ENCODE results near the gene ADM.
A peak's percentile ranks its signal among the peaks of the same experiment; 100 is the strongest.
"Not testable (repeated sequence)": the region's sequence is repeated elsewhere in the genome, so short reads cannot be mapped to it uniquely, and the experiment has no call there.

The ADM gene, protein sequence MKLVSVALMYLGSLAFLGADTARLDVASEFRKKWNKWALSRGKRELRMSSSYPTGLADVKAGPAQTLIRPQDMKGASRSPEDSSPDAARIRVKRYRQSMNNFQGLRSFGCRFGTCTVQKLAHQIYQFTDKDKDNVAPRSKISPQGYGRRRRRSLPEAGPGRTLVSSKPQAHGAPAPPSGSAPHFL

DNA sequence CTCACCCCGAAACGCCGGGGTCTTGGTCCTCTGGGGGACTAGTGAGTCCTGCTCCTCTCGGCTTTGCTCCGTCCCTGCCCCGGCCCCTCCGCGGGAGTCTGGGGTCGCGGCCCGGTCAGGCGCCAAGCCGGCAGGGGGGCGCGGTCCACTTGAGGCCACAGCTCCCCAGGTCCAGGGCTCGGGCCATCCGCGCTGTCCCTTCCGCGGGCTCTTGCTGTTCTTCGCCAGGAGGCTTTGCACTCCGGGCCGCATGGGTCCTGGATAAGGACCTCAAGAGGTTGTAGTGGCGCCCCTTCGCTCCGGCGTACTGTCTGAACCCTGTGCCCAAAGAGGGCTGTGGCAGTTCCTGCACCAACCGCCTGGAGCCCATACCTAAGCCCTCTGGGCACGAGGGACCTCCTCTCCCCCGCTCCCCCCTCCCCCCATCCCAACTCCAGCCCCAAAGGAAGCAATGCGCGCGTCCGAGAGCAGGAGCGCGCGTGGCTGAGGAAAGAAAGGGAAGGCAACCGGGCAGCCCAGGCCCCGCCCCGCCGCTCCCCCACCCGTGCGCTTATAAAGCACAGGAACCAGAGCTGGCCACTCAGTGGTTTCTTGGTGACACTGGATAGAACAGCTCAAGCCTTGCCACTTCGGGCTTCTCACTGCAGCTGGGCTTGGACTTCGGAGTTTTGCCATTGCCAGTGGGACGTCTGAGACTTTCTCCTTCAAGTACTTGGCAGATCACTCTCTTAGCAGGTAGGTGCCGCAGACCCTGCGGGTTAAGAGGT is at the start of gene ADM:
ADM (plus strand) TSS at position 579 of the 767 bp plus-strand sequence. CDS start 628 bp downstream, outside the sequence.
- DNase-seq (ENCODE audit: low spot score) = peak; percentile 73

DNA sequence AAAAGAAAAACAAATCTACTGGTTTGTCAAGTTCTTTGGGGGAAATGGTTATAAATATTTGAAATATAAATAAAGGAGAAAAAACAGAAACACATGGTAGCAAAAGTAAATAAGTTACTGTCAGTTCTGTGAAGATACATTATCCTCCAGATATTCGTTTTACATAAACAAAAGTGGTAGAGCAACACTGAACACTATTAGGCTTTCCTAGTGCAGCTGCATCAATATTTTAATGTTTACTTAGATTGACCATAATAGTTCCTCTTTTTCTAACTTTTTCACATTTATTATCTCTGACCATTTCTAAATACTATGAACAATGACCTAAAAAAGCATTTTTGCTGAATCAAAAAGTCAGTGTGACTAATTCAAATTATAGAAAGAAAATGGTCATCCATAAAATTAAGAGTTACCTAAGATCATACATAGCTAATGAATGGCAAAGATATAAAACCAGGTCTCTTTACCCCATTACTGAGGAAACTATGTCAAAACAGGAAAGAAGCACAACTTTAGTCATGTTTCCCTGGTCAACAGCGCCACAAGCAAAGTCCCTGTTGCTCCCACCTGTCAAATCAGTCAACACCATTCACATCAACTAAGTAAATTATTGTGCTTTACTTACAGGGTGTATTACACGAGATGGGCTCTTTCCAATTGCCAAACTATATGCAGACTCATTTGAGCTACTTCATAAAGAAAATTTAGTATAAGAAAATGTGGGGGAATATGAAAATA is 49.3 kb upstream of the ADM start:
- DNase-seq (ENCODE audit: low spot score) = no peak

DNA sequence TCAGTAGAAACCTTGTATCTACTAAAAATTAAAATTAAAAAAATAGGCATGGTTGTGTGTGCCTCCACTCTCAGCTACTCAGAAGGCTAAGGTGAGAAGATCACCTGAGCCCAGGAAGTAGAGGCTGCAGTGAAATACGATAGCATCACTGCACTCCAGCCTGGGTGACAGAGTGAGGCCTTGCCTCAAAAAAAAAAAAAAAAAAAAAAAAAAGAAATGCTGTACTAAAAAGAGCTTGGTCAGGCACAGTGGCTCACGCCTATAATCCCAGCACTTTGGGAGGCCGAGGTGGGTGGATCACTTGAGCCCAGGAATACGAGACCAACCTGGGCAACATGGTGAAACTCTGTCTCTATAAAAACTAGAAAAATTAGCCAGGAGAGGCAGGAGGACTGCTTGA is 47.4 kb upstream of the ADM start:
- DNase-seq (ENCODE audit: low spot score) = no peak

DNA sequence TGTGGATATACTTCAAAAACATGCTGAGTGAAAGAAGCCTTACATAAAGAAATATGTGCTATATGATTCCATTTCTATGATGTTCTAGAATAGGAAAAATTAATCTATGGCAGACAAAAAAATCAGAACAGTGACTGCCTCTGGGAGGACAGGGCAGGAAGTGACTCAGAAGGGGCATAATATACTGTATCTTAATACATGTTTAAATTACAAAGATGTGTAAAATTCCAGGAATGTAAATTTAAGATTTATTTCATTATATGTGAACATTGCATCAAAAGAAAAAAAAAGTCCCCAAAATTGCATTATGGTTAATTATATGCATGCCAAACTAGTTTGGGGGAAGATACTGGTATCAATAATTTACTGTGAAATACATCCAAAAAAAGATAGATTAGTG is 43.1 kb upstream of the ADM start:
- no peak for DNase-seq (ENCODE audit: low spot score)

DNA sequence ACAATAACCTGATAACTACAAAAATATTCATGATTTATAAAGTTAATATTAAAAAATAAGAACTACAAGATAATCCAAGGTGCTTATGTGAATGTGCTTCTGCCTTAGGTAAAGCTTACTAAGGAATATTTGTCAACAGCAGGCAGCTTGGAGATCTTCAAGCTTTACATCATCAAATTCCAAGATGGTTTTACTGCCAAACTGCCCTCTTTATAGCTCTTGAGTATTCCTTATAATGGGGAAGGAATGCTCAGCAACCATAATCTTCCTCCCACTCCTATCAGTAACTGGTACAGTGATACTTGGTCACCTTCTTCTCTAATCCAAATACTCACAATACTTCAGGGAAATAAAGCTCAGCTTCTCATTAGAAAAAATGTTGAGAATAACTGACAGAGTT is 40.9 kb upstream of the ADM start:
- DNase-seq (ENCODE audit: low spot score) = no peak

DNA sequence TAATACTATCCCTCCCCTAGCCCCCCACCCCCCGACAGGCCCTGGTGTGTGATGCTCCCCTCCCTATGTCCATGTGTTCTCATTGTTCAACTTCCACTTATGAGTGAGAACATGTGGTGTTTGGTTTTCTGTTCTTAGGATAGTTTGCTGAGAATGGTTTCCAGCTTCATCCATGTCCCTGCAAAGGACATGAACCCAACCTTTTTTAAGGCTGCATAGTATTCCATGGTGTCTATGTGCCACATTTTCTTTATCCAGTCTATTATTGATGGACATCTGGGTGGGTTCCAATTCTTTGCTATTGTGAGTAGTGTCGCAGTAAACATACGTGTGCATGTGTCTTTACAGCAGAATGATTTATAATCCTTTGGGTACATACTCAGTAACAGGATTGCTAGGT is 40.2 kb upstream of the ADM start:
- not testable (repeated sequence) for DNase-seq (ENCODE audit: low spot score)

DNA sequence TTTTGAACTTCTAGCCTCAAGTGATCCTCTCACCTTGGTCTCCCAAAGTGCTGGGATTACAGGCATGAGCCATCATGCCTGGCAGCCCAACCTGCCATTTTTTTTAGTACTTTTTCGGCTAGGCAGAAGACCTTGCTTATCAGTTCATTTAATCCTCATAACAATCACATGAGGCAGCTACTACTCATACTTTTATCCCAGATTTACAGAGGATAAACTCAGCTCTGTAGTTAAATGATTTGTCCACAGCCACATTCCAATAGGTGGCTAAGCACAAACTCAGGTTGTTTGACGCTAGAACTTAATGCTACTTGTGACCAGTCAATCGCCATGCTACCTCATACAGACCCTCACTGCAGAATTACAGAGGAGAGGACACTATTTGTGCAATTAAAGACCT is 38.9 kb upstream of the ADM start:
- no peak for DNase-seq (ENCODE audit: low spot score)

DNA sequence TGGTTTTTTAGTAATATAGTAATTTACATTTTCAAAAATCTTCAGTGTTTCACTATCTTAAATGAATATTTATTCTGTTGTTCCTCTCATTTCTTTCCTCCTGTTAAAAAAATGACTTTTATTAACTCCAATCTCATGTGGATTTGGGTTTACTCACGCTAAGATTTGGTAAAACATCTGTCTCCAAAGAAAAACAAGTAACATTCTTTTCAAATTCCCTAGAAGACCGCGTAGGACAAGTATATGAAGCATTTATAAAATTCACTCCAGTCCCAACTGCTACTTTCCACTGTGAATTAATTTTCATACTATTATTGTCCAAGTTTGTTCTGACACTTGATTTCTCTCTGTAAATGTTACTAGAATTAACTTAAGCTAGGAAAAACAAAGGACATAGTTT is 37.1 kb upstream of the ADM start:
- no peak for DNase-seq (ENCODE audit: low spot score)

DNA sequence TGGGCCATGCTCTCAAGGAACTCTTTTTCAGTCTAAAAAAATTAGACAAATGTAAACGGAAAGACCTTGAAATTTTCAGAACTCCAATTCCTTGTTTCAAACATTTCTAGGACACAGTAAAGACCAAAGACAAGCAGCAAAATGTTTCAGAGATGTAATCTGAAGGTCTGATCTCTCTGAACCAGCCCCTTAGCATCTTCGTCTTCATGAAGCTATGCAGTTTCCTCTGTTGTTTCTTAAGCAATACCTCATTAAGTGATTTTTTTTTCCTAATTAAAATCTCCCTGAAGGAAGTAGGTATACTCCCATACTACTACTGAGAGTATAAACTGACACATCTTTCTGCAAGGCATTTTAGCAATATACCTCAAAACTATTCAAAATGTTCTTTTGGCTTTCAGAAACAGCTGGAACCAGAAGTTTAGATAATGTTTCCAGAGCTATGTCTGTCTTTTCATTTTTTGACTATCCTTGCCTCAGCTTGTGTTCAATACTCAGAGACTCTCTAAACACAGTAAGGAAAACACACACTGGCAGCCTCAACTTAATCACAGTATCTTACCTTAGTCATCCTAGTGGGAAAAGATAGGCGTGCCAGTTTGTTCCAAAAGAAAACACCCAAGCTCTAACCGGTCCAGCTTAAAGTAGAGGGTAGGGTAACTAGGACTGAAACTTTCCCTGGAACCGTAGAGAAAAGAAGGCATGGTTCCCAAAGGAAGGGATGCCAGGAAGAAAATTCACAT is 36.0 kb upstream of the ADM start:
- DNase-seq (ENCODE audit: low spot score) = no peak

DNA sequence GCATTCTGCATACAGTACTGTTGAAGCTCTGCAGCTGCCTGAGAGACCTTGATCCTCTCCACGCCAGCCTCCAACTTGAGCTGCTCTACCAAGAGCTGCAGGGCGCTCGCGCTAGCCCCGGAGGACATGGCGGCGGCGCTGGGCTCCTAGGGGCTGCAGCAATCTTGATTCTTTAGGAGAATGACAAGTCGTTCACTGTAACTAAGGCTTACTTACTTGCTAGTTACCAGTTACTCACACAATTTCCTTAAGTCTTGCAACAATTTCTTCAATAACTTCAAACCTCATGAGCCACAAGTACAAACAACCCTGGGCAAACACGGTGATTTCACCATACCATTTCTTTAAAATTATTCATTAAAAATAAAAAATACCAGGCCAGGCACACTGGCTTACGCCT is 32.7 kb upstream of the ADM start:
- DNase-seq (ENCODE audit: low spot score) = no peak

DNA sequence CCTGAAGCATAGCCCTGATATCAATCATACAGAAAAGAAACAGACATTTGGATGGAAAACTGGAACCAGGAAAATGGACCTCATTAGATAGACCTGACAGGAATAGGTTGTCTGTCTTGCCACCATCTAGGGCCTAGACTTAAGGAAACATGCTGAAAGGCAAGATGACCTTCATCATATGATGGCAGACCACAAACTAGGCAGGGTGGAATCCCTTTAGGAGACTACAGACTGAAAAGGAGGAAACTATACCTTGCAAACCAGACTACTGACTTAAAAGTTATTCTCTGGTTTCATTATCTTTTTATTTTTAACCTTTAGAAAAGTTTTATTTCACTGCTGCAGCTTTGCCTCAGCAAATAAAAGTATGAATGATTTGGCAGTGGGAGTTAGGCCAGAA is 31.1 kb upstream of the ADM start:
- no peak for DNase-seq (ENCODE audit: low spot score)

DNA sequence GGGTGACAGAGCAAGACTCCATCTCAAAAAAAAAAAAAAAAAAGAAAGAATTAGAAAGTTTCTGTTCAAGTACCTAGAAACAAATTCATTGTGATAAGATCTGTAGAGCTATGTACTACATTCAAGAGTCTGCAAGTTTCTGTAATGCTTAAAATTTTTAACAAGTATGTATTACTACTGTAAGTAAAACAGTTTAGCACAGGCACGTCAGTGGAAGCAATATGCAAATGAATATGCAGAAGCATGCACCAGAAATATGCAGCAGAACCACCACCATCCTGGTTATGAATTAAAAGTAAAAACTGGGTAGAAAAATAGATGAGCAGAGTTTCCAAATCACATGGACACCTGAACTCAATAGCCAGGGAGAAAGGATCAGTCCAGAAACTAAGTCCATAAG is 30.1 kb upstream of the ADM start:
- no peak for DNase-seq (ENCODE audit: low spot score)

DNA sequence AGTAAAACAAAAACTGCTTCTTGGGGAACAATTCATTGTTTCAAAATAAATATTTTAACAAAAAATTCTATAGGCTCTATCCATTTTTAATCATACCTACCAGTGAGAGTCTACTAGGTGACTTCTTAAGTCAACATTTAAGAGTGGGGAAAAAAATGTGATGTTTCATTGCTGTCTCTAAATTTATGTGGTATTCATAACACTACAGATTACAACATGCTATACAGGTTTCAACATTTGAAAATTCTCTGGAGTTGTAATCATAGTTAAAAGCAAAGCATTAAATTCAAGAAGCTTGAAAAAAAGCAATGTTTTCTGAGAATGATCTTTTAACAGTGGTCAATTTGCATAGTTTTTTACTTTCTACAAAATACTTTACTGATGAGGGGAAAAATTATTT is 29.2 kb upstream of the ADM start:
- no peak for DNase-seq (ENCODE audit: low spot score)

DNA sequence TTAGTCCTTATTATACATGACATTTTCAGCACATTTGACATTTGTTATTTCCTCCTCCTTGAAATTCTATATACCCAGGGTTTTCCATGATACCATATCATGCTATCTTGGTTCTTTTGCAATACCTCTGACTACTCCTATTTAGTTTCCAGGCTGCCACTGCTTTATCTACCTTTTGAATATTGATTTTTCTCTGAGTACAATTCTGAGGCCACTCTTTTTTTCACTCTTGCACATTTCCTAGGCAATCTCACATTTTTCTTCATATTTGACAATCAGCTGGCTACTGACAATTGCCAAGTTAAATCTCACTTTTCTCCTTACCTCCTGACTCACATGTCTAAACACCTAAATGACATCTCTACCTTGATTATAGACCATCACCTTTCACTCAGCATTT is 22.8 kb upstream of the ADM start:
- DNase-seq (ENCODE audit: low spot score) = no peak

DNA sequence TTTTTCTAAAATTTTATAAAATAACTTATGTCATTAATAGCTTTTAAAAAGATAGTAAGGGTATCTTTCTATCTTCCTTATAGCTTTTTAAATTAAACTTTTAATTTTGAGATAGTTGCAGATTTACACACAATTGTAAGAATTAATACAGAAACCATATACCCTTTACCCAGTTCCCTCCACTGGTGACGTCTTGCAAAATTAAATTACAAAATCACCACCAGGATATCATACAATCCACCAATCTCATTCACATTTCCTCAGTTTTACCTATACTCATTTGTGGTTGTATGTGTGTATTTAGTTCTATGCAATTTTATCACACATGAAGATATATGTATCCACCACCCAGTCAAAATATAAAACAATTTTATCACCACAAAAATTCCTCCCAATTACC is 20.9 kb upstream of the ADM start:
- no peak for DNase-seq (ENCODE audit: low spot score)

DNA sequence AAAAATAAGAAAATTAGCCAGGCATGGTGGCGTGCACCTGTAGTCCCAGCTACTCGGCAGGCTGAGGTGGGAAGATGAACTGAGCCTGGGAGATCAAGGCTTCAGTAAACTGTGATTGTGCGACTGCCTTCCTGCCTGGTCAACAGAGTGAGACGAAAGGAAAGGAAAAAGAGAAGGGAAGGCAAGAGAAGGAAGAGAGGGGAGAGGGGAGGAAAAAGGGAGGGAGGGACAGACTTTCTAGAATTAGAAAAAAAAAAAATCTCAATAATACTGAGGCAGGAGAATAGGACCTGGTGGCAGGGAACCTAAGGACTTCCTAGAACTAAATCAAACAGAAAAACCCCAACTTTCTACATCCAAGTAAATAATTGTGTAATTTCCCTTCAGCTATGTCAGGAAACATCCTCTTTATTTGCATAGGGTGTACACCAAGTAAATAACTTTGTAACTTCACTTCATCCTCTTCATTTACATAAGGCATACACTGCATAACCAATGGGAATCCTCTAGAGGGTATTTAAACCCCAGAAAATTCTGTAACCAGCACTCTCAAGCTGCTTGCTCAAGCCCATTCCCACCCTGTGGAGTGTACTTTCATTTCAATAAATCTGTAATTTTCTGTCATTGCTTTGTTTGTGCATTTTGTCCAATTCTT is 19.6 kb upstream of the ADM start:
- no peak for DNase-seq (ENCODE audit: low spot score)

DNA sequence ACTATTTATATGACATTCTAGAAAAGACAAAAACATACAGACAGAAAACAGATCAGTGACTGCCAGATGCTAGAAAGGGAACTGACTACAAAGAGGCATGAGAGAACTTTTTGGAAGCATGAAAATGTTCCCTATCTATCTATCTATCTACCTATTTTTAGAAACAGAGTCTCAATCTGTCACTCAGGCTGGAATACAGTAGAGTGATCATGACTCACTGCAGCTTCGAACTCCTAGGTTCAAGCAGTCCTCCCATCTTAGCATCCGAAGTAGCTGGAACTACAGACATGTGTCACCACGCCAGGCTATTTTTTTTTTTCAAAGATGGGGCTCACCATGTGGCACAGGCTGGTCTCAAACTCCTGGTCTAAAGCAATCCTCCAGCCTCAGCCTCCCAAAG is 17.7 kb upstream of the ADM start:
- no peak for DNase-seq (ENCODE audit: low spot score)

DNA sequence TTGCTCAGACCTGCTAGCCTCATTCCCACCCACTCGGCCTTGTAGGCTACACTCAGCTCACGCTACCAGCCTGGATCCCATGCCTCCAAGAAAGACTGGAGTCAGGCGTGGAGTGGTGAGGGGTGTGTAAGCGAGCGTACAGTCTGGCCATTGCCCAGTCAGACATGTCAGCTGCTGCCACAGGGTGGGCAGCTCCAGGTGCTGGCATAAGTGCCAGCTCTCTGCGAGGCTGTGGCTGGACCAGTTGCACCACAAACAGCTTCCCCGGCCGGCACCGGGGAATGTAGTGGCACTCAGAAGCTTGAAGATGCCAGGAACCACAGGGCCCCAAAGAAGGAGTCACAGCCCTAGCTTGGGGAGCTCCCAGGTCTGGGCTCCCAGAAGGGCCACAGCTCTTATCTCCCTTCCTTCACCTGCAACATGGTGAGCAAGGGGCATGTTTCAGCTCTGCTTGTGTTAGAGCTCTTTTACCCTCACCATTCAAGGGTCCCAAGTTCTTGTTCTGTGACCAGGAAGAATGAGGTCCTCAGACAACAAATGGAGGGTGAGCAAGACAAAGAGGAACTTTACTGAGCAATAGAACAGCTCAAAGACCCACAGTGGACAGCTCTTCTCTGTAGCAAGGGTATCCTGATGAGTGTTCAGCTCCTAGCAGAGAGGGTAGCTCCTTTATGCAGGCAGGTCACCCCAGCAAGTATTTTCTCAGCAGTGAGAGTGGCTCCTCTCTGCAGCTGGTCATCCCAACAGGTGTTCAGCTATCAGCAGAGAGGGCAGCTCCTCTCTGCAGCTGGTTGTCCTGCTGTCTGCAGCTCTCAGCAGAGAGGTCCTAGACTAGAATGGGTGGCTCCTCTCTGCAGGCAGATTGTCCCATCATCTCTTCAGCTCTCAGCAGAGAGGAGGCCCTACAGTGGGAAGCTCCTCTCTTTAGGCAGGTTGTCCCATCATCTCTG is 16.8 kb upstream of the ADM start:
- no peak for DNase-seq (ENCODE audit: low spot score)

DNA sequence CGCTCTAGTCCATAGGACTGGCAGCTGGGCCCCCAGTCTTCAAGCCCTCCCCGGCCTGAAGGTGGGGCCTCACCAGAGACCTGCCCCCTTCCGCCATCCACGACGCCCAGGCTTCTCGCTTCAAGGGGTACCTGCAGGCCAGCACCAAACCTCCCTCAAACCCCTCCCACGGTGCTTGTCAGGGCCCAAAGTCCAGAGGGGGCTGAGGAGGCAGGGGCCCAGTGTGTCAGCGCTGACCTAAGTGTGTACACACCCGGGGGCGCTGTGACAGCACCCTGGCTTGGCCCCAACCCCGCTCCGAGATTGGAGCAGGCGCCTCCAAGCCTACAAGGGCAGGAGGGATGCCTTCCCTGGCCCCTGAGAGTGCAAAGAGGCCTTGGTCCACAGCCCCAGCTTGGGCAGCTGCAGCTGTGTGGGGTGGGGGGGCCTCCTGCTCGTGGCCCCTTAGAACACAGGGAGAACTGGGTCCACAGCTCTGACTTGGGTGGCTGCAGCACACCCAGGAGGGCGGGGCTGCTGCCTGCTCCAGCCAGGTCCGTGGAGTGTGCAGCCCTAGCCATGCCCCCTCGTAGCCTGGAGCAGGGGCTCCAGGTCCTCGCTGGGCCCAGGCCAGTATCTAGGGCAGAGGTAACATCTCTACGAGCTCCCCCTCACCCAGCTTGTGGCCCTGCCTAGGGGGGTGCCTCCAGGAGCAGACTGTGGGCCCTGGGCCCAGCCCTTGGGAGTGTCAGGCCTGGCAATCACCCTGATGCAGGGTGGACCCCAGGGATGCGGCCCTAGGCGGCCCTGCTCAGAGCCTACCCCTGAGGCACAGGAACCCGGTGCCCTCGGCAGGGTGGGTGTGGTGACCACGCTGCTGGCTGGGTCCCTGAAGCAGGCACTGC is 15.8 kb upstream of the ADM start:
- no peak for DNase-seq (ENCODE audit: low spot score)
